ENCODE results near the gene ADGRG6. TPM values are rescaled to one million over a fixed set of nuclear protein-coding genes. Genes with fewer than 3 reads are reported as not detected.

Gene ADGRG6
- total and polyA plus RNA-seq, 2 of the 8 experiments (the other 6 are each of a cell fraction or from before 2014, with no cell fraction given): 1.1 to 6.2 TPM

- Histone ChIP-seq H2AK5ac (ENCODE audit: low read depth, low read length) (no peak overlapping the region), H2AFZ (ENCODE audit: low read length) (no peak overlapping the region), H3K27me3 (replicated peaks in 1 of 4; ENCODE audit: control insufficient read depth in 3 of 4, extremely low read depth in 1 of 4, insufficient read depth in 3 of 4, low read length in 3 of 4) (no peaks in the 10 kb centered on the region), H3K9me3 (ENCODE audit: insufficient read depth in 2 of 2, low read depth in 1 of 2, low read length in 1 of 2) (no peaks in the 10 kb centered on the region), H4K5ac (ENCODE audit: insufficient read length, low read depth, low read length) (no peak overlapping the region), H3K79me2 (ENCODE audit: control insufficient read depth in 1 of 2, insufficient read depth in 2 of 2, low read length in 2 of 2) (no peaks in the 10 kb centered on the region), H2BK15ac (ENCODE audit: low read length) (no peak overlapping the region), H3K4ac (replicated peaks; ENCODE audit: insufficient read length, low read depth, low read length) (no peak overlapping the region), H4K8ac (ENCODE audit: extremely low read depth, insufficient read depth, low read length) (no peak overlapping the region), H3K4me3 (ENCODE audit: extremely low read depth in 1 of 4, insufficient read depth in 2 of 4, low read depth in 3 of 4, low read length in 4 of 4) (no peak overlapping the region), H2BK20ac (ENCODE audit: low read length) (no peak overlapping the region), H3K27ac (ENCODE audit: low read depth, low read length) (no peak overlapping the region), H3K56ac (replicated peaks; ENCODE audit: insufficient read length, low read depth, low read length) (no peak overlapping the region), H2BK12ac (ENCODE audit: low read depth, low read length) (no peak overlapping the region), H4K91ac (replicated peaks; ENCODE audit: insufficient read length, low read length) (no peak overlapping the region), H2BK5ac (ENCODE audit: low read depth, low read length) (no peak overlapping the region), H3K18ac (ENCODE audit: extremely low read depth, low read length) (no peak overlapping the region), H3K14ac (ENCODE audit: insufficient read length) (no peak overlapping the region), H4K20me1 (replicated peaks in 1 of 2; ENCODE audit: control insufficient read depth in 1 of 2, insufficient read depth in 2 of 2, low read length in 2 of 2) (no peaks in the 10 kb centered on the region), H3K23ac (ENCODE audit: insufficient read length) (no peak overlapping the region), H3K9ac (replicated peaks in 1 of 4; ENCODE audit: extremely low read depth in 1 of 4, low read depth in 3 of 4, low read length in 3 of 4) (no peak overlapping the region), H3K4me2 (ENCODE audit: insufficient read depth in 1 of 2, low read depth in 2 of 2, low read length in 2 of 2) (no peak overlapping the region), H3K23me2 (ENCODE audit: low read depth, low read length) (no peaks in the 10 kb centered on the region; the same call in 1 of the 2 replicates), H2BK120ac (replicated peaks; ENCODE audit: low read depth, low read length) (no peak overlapping the region), H3K36me3 (ENCODE audit: control insufficient read depth in 2 of 4, insufficient read depth in 4 of 4, low read length in 3 of 4) (no peaks in the 10 kb centered on the region), H3K4me1 (replicated peaks in 1 of 4; ENCODE audit: control insufficient read depth in 3 of 4, insufficient read depth in 4 of 4, low read length in 3 of 4) (no peaks in the 10 kb centered on the region), H3K79me1 (ENCODE audit: low read depth, low read length) (no peaks in the 10 kb centered on the region)
- DNase-seq (ENCODE audit: low read depth in 1 of 2, low spot score in 2 of 2) (no peak), FAIRE-seq (no peak)
- no peak for TF ChIP-seq EGR1 (IDR thresholded peaks at IDR 0.05; ENCODE audit: borderline replicate concordance, low read depth, low read length)
- TF ChIP-seq RBBP5 (IDR thresholded peaks at IDR 0.05; ENCODE audit: borderline replicate concordance, low read depth, low read length): no peak
- TF ChIP-seq CEBPB (IDR thresholded peaks at IDR 0.05; ENCODE audit: low read depth, low read length): no peak
- no peak for TF ChIP-seq SP1 (IDR thresholded peaks at IDR 0.05; ENCODE audit: low read depth, low read length)
- ChIA-PET POLR2A (ENCODE audit: partially characterized antibody) (no interaction called here), CTCF (ENCODE audit: partially characterized antibody) (interaction anchor here (1.9 kb wide), 1 partner anchor 10 kb away, joined by 4 read pairs; no protein-coding TSS in a partner anchor)
- WGBS, 2 experiments (ENCODE audit: extremely low coverage in 1 of 2, insufficient coverage in 1 of 2, insufficient read length in 1 of 2, insufficient replicate concordance in 2 of 2, low coverage in 1 of 2, low lambda C conversion rate in 2 of 2, missing lambda C conversion rate in 1 of 2): 86% methylated on average over 2 of the region's 2 CpGs; no CpG with 5 or more reads in 1 of the 2 experiments
Measured at GRCh38 chr6:142334294-142334693, 32.5 kb downstream of the ADGRG6 start.

Data from H1 (cell line).